HEK293T (cell line): ENCODE results near the gene ARHGAP29.

Experiments used
- ARNT ChIP-seq: fragments of 450-650 bp; IDR thresholded peaks from 2 replicates; pipeline ENCODE4 v1.6.1; 2017; ENCODE audit warnings: mild to moderate bottlenecking
- BHLHE40 ChIP-seq: fragments of 450-650 bp; IDR thresholded peaks from 2 replicates; pipeline ENCODE4 v1.6.1; 2016; ENCODE audit warnings: mild to moderate bottlenecking, moderate library complexity, borderline replicate concordance
- ELF4 ChIP-seq: fragments of 450-650 bp; IDR thresholded peaks from 2 replicates; pipeline ENCODE4 v1.6.1; 2017; ENCODE audit warnings: antibody characterized with exemption
- FOXA1 ChIP-seq: fragments of 450-650 bp; IDR thresholded peaks from 2 replicates; pipeline ENCODE4 v1.6.1; 2016; ENCODE audit warnings: mild to moderate bottlenecking
- FOXK2 ChIP-seq: fragments of 450-650 bp; IDR thresholded peaks from 2 replicates; pipeline ENCODE4 v1.6.1; 2016; ENCODE audit warnings: mild to moderate bottlenecking
- FOXM1 ChIP-seq: fragments of 450-650 bp; IDR thresholded peaks from 2 replicates; pipeline ENCODE4 v1.6.1; 2017; ENCODE audit warnings: mild to moderate bottlenecking, borderline replicate concordance
- HDGF ChIP-seq: fragments of 450-650 bp; IDR thresholded peaks from 2 replicates; pipeline ENCODE4 v1.6.1; 2017; ENCODE audit warnings: antibody characterized with exemption, borderline replicate concordance
- LEF1 ChIP-seq: fragments of 450-650 bp; IDR thresholded peaks from 2 replicates; pipeline ENCODE4 v1.6.1; 2017; ENCODE audit warnings: mild to moderate bottlenecking, borderline replicate concordance
- NFRKB ChIP-seq: fragments of 450-650 bp; IDR thresholded peaks from 2 replicates; pipeline ENCODE4 v1.6.1; 2016; ENCODE audit warnings: mild to moderate bottlenecking, moderate library complexity
- SP1 ChIP-seq: fragments of 450-650 bp; IDR thresholded peaks from 2 replicates; pipeline ENCODE4 v1.6.1; 2017
- SUZ12 ChIP-seq: fragments of 450-650 bp; IDR thresholded peaks from 2 replicates; pipeline ENCODE4 v1.6.1; 2016; ENCODE audit warnings: mild to moderate bottlenecking
- TARDBP ChIP-seq: fragments of 450-650 bp; IDR thresholded peaks from 2 replicates; pipeline ENCODE4 v1.6.1; 2016
- ZNF384 ChIP-seq: fragments of 450-650 bp; IDR thresholded peaks from 2 replicates; pipeline ENCODE4 v1.6.1; 2016
- TF ChIP-seq, protein P1 (sequence below): fragments of 450-650 bp; IDR thresholded peaks from 2 replicates; pipeline ENCODE4 v1.6.1; 2016

DNA sequence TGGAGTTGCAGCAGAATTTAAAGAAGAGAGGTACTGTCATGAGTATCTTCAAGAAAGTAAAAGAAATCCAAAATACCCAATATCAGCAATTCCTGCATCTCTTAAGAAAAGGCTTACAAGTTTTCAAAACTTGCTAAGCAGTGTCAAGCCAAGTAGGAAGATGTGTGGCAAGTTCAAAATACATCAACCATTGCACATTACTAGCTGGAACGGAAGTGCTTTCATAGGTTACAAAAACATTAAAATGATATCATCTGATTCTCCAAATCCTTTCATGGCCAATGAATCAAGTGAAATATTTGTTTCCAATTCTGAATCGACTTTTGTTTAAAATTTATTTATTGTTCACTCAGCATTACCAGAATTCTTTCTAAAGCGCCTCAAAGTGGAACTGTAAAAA is 110.7 kb downstream of the ARHGAP29 start:
- TF ChIP-seq ARNT: no peak
- no peak for TF ChIP-seq FOXM1
- TF ChIP-seq ELF4: no peak
- no peak for TF ChIP-seq FOXA1
- TF ChIP-seq SP1: no peak
- no peak for TF ChIP-seq BHLHE40
- TF ChIP-seq, protein P1, sequence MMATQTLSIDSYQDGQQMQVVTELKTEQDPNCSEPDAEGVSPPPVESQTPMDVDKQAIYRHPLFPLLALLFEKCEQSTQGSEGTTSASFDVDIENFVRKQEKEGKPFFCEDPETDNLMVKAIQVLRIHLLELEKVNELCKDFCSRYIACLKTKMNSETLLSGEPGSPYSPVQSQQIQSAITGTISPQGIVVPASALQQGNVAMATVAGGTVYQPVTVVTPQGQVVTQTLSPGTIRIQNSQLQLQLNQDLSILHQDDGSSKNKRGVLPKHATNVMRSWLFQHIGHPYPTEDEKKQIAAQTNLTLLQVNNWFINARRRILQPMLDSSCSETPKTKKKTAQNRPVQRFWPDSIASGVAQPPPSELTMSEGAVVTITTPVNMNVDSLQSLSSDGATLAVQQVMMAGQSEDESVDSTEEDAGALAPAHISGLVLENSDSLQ: no peak
- TF ChIP-seq SUZ12: no peak
- TF ChIP-seq TARDBP: no peak
- no peak for TF ChIP-seq FOXK2
- TF ChIP-seq LEF1: no peak
- TF ChIP-seq NFRKB: no peak
- TF ChIP-seq ZNF384: no peak
- TF ChIP-seq HDGF: no peak
